ENCODE results near the gene B3GNT3. TPM values are rescaled to one million over a fixed set of nuclear protein-coding genes. Genes with fewer than 3 reads are reported as not detected.

The B3GNT3 gene
- total RNA-seq, 3 donors from 2014 or later: 0.38 to 0.52 (median 0.45) TPM

DNA sequence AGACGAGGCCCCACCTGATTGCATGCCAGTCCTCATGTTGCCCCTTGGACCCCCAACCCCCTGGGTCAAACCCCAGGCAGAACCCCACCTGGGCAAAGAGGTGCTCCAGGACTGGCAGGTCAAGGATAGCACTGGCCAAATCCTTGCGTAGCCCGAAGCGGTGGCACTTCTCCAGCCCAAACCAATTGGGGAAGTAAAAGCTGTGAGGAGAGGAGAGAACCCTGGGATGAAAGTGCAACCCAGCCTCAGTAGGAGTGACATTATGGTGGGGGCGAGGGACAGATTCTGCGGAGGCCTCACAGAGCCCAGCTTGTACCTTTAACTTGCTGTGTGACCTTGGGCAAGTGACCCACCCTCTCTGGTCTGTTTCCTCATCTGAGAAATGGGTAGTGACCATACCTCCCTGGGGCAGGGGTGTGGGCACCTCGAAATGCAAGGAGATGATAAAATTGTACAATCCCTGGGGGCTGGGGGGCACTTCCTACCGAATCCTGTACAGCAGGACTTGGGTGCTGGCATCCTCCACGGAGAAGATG is 48.4 kb downstream of the B3GNT3 start:
- H3K4me1 Mint-ChIP-seq (ENCODE audit: low read depth): peaks cover 40% of the 10 kb centered on the region
- ATAC-seq (no peak), DNase-seq (no peak)
- H3K9me3 Mint-ChIP-seq: no peaks in the 10 kb centered on the region
- H3K4me3 Mint-ChIP-seq: peak overlapping the region; percentile 41
- no peaks in the 10 kb centered on the region for H3K27me3 Mint-ChIP-seq (ENCODE audit: low read depth)
- H3K36me3 Mint-ChIP-seq (ENCODE audit: insufficient read depth): peaks cover 22% of the 10 kb centered on the region

DNA sequence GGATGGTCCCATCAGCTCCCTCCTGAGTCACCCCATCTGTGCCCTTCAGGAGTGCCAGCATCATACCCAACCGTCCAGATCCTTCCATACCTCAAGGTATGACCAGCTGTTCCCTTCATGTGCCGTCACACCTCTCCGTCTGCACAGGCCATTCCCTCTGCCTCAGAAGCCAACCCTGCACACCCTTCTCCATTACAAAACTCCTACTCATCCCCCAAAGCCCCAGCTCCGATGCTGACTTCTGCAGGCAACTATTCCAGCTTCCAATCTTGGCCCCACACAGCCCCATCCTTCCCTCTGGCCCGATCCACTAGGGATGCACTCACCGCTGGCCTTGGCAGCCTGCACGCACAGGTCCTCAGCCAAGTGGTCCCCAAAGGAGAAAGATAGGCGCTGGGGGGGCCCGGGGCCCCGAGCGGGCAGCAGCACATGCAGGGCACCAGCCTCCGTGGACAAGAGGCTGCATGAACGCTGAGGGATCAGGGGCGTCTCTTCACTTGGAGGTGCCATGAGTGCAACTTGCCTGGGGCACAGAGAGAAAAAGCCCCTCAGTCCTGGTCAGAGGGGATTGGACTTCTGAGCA is 49.1 kb downstream of the B3GNT3 start:
- Mint-ChIP-seq H3K36me3 (ENCODE audit: insufficient read depth) (peaks cover 19% of the 10 kb centered on the region), H3K27me3 (ENCODE audit: low read depth) (no peaks in the 10 kb centered on the region), H3K4me3 (peak overlapping the region; percentile 41), H3K4me1 (ENCODE audit: low read depth) (peaks cover 46% of the 10 kb centered on the region), H3K9me3 (no peaks in the 10 kb centered on the region)
- ATAC-seq (no peak), DNase-seq (no peak)

DNA sequence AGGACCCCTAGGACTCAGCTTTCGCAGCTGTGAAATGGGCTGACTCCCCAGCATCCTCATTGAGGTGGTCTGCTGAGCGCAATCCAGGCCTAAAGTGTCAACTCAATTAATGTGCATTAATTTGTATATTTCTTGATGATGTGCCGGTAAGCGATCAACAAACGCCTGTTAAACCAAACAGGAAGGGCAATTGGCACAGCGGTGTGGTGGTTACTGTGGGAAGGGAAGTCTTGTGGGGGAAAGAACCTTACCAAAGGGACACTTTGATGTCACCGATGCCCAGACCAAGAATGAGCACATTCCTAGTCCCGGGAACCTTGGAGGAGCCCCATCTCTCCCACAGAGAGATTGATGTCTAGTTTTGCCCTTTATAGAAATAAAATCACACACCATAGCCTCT is 51.2 kb downstream of the B3GNT3 start:
- Mint-ChIP-seq H3K4me3 (peak overlapping the region; percentile 84), H3K4me1 (ENCODE audit: low read depth) (peaks cover 62% of the 10 kb centered on the region), H3K36me3 (ENCODE audit: insufficient read depth) (peaks cover 10% of the 10 kb centered on the region), H3K9me3 (no peaks in the 10 kb centered on the region), H3K27me3 (ENCODE audit: low read depth) (no peaks in the 10 kb centered on the region)
- ATAC-seq: no peak
- no peak for DNase-seq

DNA sequence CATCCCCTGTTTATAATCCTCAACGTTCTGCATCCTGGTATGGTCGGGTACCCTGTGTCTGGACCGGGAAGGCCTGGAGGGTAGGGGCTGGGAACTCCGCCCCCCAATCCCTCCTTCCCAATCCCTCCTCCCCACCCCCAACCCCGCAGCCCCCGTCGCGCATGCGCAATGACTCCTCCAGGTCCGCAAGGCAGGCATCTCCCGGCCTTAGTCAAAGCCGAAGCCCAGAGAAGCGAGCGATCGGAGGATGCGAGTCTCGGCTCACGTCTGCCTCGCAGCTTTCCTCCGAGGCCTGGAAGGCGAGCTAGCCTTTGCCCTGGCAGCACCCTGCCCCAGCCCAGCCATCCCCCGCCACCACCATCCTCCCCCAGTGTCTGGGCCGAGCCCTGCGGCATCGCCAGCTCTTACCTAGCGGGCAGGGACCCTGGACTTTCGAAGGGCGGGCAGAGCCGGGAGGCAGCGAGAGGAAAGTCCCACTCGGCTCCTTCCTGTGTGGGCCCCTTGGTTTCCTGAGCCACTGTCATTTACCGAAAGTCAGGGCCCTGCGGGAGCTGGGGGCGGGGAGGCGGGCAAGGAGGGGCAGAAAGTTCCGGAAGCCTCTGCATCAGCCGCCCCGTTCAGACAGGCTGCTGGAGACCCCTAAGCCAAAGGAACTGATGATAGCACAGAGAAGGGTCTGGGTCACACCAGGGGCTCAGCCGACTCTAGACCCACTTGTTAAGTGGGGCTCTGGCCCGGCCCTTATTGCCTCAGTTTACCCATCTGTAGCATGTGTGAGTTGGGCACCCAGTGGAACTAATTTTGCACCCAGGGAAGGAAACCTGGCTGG is 52.8 kb downstream of the B3GNT3 start, which contains the start of gene JAK3:
Gene JAK3 (minus strand): TSS at position 445 of the 829 bp plus-strand sequence. CDS start 3,565 bp downstream, outside the sequence.
- ATAC-seq: peak; percentile 89 to 91
- Mint-ChIP-seq H3K36me3 (ENCODE audit: insufficient read depth) (peaks cover 10% of the 10 kb centered on the region), H3K4me3 (peak within 1 kb of the TSS; percentile 84), H3K4me1 (ENCODE audit: low read depth) (peaks cover 70% of the 10 kb centered on the region), H3K9me3 (no peaks in the 10 kb centered on the region), H3K27me3 (ENCODE audit: low read depth) (no peaks in the 10 kb centered on the region)
- peak; percentile 88 for DNase-seq

DNA sequence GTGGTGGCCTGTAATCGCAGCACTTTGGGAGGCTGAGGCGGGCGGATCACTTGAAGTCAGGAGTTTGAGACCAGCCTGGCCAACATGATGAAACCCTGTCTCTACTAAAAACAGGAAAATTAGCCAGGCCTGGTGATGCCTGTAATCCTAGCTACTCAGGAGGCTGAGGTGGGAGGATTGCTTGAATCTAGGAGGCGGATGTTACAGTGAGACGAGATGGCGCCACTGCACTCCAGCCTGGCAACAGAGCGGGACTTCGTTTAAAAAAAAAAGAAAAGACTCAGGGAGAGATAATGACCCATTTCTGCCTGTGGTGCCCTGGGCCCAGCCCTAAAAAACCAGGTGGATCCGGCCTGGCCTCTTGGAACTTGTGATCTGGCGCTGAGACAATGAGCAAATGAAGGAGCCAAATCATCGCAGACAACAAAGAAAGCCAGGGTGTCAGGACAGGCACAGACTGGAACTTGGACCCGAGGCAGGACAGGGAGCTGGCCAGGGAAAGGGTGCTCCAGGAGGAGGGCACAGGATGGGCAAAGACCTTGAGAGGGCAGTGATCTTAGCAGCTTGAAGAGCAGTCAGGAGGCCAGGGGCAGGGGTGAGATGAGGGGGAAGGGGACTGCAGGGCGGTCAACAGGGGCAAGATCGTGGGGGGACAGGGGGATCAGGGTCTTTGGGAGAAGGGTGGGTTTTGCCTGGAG is 53.8 kb downstream of the B3GNT3 start:
- no peak for DNase-seq

DNA sequence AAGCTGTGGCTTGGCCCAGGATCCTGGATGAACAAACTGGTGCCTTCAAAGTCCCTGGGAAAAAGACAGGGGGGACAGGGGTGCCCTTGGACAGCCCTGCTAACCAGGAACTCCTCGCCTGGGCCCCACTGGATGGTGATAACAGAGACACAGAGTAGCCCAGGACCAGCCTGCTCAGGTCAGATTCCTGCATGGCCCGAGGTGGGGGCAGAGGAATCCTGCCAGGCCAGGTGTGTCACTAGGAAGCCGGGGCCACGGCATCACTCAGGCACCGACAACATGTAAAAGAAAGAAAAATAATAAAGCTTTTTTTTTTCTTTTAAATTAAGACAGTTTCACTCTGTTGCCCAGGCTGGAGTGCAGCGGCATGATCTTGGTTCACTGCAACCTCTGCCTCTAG is 59.1 kb downstream of the B3GNT3 start:
- H3K4me1 Mint-ChIP-seq (ENCODE audit: low read depth): peaks cover 33% of the 10 kb centered on the region
- H3K27me3 Mint-ChIP-seq (ENCODE audit: low read depth): no peaks in the 10 kb centered on the region
- no peak for DNase-seq
- ATAC-seq: no peak
- H3K9me3 Mint-ChIP-seq: no peaks in the 10 kb centered on the region
- H3K36me3 Mint-ChIP-seq (ENCODE audit: insufficient read depth): no peaks in the 10 kb centered on the region
- H3K4me3 Mint-ChIP-seq: no peak overlapping the region

More for the DNA sequence above, 53.8 kb downstream of the B3GNT3 start:
- Mint-ChIP-seq H3K4me3 (peak overlapping the region; percentile 84), H3K36me3 (ENCODE audit: insufficient read depth) (peaks cover 3% of the 10 kb centered on the region), H3K9me3 (no peaks in the 10 kb centered on the region), H3K27me3 (ENCODE audit: low read depth) (no peaks in the 10 kb centered on the region), H3K4me1 (ENCODE audit: low read depth) (peaks cover 64% of the 10 kb centered on the region)
- no peak for ATAC-seq

DNA sequence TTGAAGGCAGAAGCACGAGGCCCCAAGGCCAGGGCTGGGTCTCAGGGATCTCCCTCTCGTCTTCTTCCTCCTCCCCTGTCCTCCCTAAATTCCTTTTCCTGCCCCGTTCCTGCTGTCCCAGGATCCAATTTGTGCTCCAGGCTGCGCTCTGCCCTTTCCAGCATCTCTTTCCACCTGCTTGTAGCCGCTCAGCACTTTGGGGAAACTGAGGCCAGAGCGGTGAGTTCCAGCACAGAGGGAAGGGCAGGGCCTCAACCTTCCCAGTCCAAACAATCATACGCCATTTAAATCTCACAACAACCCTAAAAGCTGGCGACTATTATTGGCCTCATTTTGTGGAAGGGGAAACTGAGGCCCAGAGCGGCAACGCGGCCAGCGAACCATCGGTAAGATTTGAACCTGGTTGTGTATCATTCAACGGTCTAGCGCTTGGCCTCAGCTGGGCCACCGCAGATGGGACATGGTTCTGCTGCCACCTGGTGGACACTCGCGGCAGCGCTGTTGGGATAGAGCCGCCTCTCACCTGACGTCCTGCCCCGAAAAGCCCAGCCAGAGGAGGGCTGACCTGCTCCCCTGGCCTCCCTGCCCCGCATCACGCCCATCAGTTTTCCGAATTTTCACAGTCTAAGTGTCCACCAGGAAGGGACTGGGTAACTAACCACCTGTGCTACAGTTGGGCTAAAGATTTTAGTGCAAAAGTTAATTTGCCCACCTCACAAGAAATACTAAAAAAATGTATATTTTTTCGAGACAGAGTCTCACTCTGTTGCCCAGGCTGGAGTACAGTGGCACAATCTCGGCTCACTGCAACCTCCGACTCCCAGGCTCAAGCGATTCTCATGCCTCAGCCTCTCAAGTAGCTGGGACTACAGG is 60.6 kb downstream of the B3GNT3 start:
- DNase-seq (peak; percentile 94), ATAC-seq (peak; percentile 29)
- Mint-ChIP-seq H3K4me1 (ENCODE audit: low read depth) (peaks cover 21% of the 10 kb centered on the region), H3K27me3 (ENCODE audit: low read depth) (no peaks in the 10 kb centered on the region), H3K4me3 (peak overlapping the region; percentile 26), H3K36me3 (ENCODE audit: insufficient read depth) (peaks cover 9% of the 10 kb centered on the region), H3K9me3 (no peaks in the 10 kb centered on the region)

DNA sequence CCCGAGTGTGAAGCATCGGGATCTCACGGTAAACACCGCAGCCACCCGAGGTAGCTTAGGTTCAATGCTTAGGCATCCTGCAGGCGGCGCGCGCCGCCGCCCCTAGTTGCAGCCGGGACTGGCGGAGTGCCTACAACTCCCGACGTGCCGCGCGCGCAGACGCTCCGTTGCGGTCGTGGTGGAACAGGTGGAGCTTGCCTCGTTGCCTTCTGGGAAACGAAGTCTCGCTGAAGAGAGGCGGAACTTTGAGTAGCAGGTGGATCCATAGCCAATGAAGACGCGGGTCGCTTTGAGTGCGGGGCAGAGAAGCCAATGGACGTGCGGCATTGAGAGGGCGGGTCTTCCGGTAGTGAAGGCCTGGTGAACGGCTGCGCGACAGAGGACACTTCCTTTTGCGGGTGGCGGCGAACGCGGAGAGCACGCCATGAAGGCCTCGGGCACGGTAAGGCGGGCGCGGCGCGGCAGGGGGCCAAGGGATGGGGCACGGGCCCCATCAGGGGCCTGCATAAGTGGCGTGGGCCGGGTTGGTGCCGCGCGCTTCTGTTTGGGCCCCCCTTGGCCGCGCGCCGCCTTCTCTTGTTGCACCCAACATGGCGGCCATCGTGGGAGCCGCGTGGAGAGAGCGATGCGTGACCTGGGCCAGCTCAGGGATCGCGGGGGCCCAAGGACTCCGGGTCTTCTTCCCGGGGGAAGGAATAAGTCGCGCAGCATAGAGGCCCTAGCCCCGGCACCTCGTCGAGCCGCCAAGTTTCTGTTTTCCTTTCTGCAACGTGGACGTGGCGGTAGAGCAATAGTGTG is 64.8 kb downstream of the B3GNT3 start, which contains the start of gene RPL18A:
Gene RPL18A (plus strand): TSS at position 378 of the 798 bp plus-strand sequence. CDS start 47 bp downstream, at position 425.
- Mint-ChIP-seq H3K36me3 (ENCODE audit: insufficient read depth) (peaks cover 41% of the 10 kb centered on the region), H3K4me1 (ENCODE audit: low read depth) (peaks cover 33% of the 10 kb centered on the region), H3K9me3 (no peaks in the 10 kb centered on the region), H3K4me3 (peak within 1 kb of the TSS; percentile 99), H3K27me3 (ENCODE audit: low read depth) (no peaks in the 10 kb centered on the region)
- DNase-seq (peak; percentile 98), ATAC-seq (peak; percentile 86 to 88)

DNA sequence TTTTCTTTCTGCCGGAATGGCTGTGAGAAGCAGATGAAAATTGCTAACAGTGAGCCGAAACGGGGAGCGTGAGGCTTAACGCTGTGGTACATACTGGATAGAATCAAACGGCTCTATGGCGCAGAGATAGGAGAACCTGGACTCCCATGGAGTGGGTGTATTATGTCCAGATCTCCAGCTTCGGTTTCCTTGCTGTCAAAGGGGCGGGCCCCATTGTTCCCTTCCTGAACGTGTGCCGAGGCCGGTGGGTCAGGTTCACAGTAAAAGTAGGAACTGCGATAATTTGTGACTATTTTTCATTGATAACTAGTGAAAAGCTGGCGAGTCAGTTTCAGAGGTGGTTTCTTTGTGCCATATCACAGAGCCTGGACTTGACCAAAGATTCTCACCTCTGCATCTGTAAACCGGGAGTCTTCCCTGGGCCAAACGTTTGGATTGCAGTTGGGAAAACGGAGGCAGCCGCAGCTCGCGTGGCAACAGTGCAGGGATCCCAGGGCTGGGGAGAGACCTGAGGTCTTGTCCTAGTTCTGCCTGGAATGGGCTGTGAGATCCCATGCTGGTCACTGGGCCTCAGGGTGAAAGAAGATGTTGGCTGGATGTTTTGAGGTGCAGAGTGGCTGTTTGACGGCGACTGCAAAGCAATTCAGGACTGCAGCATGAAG is 65.5 kb downstream of the B3GNT3 start:
- DNase-seq (no peak), ATAC-seq (no peak)
- Mint-ChIP-seq H3K4me3 (peak overlapping the region; percentile 99), H3K4me1 (ENCODE audit: low read depth) (peaks cover 32% of the 10 kb centered on the region), H3K9me3 (no peaks in the 10 kb centered on the region), H3K27me3 (ENCODE audit: low read depth) (no peaks in the 10 kb centered on the region), H3K36me3 (ENCODE audit: insufficient read depth) (peaks cover 43% of the 10 kb centered on the region)

DNA sequence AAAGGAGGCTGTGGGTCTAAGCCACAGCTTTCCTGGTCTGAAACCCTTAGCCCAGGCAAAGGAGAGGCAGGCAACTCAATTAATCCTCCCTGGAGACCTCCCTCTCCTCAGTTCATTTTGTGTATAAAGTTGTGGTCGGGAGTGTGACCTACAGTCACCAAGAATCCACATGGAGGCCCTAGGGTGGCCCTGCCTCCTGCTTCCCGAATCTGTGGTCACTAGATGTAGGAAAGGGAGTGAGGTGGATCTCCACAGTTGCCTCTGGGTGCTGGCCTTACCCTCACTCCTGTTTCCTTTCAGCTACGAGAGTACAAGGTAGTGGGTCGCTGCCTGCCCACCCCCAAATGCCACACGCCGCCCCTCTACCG is 66.0 kb downstream of the B3GNT3 start:
- peak overlapping the region; percentile 99 for H3K4me3 Mint-ChIP-seq
- H3K4me1 Mint-ChIP-seq (ENCODE audit: low read depth): peaks cover 33% of the 10 kb centered on the region
- DNase-seq (no peak), ATAC-seq (no peak)
- H3K36me3 Mint-ChIP-seq (ENCODE audit: insufficient read depth): peaks cover 47% of the 10 kb centered on the region
- no peaks in the 10 kb centered on the region for H3K27me3 Mint-ChIP-seq (ENCODE audit: low read depth)
- H3K9me3 Mint-ChIP-seq: no peaks in the 10 kb centered on the region

DNA sequence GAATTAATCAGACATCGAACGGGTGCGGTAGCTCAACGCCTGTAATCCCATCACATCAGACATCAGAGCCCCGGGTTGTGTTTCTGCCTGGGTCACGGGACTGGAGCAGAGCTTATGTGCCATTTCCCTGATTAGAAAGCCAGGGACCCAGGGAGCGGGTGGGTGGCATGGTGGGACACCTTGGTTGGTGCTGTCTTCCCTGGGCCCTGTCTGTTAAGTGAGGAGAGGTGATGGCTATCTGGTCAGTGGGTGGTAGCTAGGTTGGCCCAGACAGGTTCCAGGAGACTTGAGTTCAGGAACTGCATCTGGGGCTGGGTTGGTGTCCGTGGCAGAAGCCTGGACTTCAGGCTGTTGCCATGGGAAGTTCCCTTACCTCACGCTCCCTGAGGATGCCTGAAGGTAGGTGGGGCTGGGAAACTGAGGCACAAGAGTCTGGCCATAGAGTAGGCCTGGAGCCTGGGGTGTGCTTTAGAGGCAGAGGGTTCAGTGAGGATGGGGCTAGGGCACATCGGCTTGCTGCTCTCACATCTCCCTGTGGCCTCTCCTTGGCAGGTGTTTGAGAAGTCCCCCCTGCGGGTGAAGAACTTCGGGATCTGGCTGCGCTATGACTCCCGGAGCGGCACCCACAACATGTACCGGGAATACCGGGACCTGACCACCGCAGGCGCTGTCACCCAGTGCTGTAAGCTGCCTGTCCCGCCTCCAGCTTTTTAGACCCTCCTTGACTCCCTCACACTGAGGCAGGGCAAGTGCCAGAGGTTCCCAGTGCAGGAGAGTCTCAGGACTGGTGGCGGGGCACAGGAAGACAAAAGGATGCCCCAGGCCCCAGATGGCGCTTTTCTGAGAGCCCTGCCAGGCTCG is 66.8 kb downstream of the B3GNT3 start:
- Mint-ChIP-seq H3K4me1 (ENCODE audit: low read depth) (peaks cover 33% of the 10 kb centered on the region), H3K36me3 (ENCODE audit: insufficient read depth) (peaks cover 47% of the 10 kb centered on the region), H3K4me3 (peak overlapping the region; percentile 99), H3K27me3 (ENCODE audit: low read depth) (no peaks in the 10 kb centered on the region), H3K9me3 (no peaks in the 10 kb centered on the region)
- ATAC-seq (no peak), DNase-seq (no peak)

Measured in activated T-cell treated with anti-CD3 and anti-CD28 coated beads, Interleukin-2, amount 50 U/mL, for 4 hours (primary cell).